Activated CD8-positive, alpha-beta memory T cell treated with anti-CD3 and anti-CD28 coated beads for 4 hours (primary cell): ENCODE results near the gene NCOA3.
"Not testable (repeated sequence)": the region's sequence is repeated elsewhere in the genome, so short reads cannot be mapped to it uniquely, and the experiment has no call there.

Source experiments
- DNase-seq, 2 donors: peaks; one replicate each; pipeline ENCODE4 v3.0.0-alpha.2; 2020; ENCODE audit warnings: low read depth in 2 of 2

Gene NCOA3

GRCh38 chr20:47468290-47469050 is 33.2 kb upstream of the NCOA3 start:
- DNase-seq: no peak

GRCh38 chr20:47475419-47476044 is 26.2 kb upstream of the NCOA3 start:
- DNase-seq: no peak

DNA sequence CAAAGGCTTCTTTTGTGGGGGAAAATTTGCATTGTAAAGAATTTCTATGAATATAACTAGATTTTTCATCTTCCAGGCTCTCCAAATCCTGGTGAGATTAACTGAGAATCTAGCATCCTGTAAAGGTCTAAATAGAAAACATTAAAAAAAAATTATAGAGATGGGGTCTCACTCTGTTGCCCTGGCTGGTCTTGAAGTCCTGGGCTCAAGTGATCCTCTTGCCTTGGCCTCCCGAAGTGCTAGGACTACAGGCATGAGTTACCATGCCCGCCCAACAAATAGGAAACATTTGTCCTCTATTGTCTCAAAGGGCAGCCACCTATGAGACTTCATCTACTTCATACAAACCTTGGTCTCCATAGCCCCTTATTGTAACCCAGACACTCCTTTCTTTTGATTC is 25.2 kb upstream of the NCOA3 start:
- no peak for DNase-seq

- no peak for DNase-seq
Observed at GRCh38 chr20:47479093-47479492, 22.6 kb upstream of the NCOA3 start.

GRCh38 chr20:47479506-47479905 is 22.2 kb upstream of the NCOA3 start:
- DNase-seq: no peak

DNA sequence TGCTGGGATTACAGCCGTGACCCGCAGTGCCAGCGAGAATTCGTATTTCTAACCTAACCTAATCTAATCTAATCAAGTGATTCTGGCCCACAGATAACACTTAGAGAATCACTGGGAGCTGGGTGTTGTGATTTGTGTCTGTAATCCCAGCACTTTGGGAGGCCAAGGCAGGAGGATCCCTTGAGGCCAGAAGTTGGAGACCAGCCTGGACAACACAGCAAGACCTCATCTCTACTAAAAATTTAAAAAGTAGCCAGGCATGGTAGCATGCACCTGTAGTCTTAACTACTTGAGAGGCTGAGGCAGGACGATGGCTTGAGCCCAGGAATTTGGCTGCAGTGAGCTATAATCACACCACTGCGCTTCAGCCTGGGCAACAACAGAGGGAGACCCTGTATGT is 21.4 kb upstream of the NCOA3 start:
- DNase-seq: no peak

- no peak for DNase-seq
Observed at GRCh38 chr20:47480705-47481104, 21.0 kb upstream of the NCOA3 start.

- no peak for DNase-seq
Observed at GRCh38 chr20:47481330-47482216, 20.1 kb upstream of the NCOA3 start.

DNA sequence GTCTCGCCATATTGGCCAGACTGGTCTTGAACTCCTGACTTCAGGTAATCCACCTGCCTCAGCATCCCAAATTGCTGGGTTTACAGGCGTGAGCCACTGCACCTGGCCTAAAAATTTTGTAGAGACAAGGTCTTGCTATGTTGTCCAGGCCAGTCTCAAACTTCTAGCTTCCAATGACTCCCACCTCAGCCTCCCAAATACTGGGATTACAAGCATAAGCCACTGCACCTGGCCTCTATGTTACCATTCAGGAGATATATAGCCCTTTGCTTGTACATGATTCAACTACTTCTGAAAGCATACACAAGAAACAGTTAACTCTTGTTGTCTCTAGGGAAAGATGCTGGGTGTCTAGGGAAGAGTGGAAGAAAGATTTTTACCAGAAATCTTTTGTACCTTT is 19.0 kb upstream of the NCOA3 start:
- no peak for DNase-seq

DNA sequence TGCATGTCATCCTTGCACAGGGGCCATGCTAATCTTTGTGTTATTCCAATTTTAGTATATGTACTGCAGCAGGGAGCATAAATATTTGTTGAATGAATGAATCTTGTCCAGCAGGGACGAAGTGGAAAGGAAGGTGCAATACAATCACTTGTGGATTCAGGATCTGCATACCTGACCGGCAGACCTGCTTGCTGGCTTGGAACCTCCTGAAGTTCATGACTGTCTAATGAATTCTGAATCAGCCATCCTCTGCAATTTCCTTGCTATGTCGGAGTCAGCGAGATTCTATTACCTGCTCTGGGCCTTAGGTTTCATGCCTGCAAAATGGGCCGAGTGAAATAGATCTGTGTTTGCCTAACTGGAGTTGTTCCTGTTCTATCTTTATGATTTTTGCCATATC is 17.4 kb upstream of the NCOA3 start:
- DNase-seq: no peak

- DNase-seq: peak; percentile 20 to 53
Observed at GRCh38 chr20:47487175-47487917, 14.3 kb upstream of the NCOA3 start.

DNA sequence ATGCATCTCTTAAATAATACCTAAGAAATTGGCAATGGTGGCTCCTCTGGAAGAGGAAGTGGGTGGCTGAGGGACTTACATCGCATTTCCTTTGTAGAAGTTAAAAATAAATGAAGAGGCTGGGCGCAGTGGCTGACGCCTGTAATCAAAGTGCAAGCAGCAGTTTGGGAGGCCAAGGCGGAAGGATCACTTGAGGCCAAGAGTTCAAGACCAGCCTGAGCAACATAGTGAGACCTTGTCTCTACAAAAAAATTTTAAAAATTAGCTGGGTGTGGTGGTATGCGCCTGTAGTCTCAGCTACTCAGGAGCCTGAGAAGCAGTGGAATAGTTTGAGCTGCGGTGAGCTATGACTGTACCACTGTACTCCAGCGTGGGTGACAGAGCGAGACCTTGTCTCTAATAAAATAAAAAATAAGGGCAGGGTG is 12.2 kb upstream of the NCOA3 start:
- DNase-seq: peak; percentile 11 to 22

- no peak for DNase-seq
Observed at GRCh38 chr20:47490795-47491194, 10.9 kb upstream of the NCOA3 start.

- no peak for DNase-seq
Observed at GRCh38 chr20:47492284-47492683, 9.4 kb upstream of the NCOA3 start.

GRCh38 chr20:47493175-47493962 is 8.3 kb upstream of the NCOA3 start:
- peak in 1 of 2 donors; percentile 13 for DNase-seq

GRCh38 chr20:47493963-47494293 is 7.8 kb upstream of the NCOA3 start:
- no peak for DNase-seq

GRCh38 chr20:47494606-47495005 is 7.1 kb upstream of the NCOA3 start:
- not testable (repeated sequence) for DNase-seq

DNA sequence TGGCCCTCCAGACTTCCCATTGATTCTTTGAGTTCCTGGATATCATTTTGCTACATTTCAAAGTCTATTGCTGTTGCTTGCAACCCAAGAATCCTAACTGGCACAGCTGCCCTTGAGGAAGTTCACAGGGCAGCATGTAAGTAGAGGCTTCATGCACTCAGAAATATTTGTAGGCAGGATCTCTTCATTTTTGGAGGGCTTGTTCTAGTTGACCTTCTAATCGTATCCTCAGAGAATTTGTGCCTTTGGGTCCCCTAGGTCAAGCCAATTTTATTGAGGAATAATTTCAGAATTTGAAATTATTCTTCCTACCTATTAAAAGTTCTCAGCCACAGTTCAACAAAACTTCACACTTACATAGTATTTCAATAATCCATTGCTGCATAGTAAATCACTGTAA is 5.6 kb upstream of the NCOA3 start:
- no peak for DNase-seq

- DNase-seq: no peak
Observed at GRCh38 chr20:47498606-47499005, 3.1 kb upstream of the NCOA3 start.

DNA sequence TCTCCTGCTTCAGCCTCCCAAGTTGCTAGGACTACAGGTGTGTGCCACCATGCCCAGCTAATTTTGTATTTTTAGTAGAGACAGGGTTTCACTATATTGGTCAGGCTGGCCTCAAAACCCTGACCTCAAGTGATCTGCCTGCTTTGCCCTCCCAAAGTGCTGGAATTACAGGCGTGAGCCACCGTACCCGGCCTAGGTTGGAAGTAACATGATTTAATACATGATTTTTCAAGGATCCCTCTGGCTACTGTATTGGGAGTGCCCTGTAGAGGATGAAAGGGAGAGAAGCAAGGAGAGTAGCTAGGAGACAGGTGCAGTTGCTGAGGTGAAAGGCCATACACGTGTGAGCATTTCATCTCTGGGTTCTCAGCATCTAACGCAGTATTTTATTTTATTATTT is 2.6 kb upstream of the NCOA3 start:
- no peak for DNase-seq

DNA sequence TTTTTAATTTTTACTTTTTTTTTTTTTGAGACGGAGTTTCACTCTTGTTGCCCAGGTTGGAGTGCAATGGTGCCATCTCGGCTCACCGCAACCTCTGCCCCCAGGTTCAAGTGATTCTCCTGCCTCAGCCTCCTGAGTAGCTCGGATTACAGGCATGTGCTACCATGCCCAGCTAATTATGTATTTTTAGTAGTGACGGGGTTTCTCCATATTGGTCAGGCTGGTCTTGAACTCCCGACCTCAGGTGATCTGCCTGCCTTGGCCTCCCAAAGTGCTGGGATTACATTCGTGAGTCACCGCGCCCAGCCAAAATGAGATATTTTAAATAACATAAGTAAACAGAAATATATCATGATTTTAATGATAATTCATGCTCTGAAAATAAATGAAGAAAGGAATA is 1.6 kb upstream of the NCOA3 start:
- DNase-seq: not testable (repeated sequence)
